HepG2 (cell line): ENCODE results near the gene CACTIN. TPM values are rescaled to one million over a fixed set of nuclear protein-coding genes. Genes with fewer than 3 reads are reported as not detected.

Experiments
- ATF5 ChIP-seq: sonication (generic); formaldehyde crosslinking; IDR thresholded peaks from 2 replicates; pipeline ENCODE4 v1.4.0; 2020; ENCODE audit warnings: mild to moderate bottlenecking, low read depth, missing genetic modification reagents
- HNF1B ChIP-seq: sonication (generic); formaldehyde crosslinking; IDR thresholded peaks from 2 replicates; pipeline ENCODE4 v1.5.1; 2020; ENCODE audit warnings: mild to moderate bottlenecking, moderate library complexity, missing genetic modification reagents
- JDP2 ChIP-seq: sonication (generic); formaldehyde crosslinking; IDR thresholded peaks from 2 replicates; pipeline ENCODE4 v1.8.1; 2022; ENCODE audit warnings: missing genetic modification reagents, borderline replicate concordance
- MED8 ChIP-seq: sonication (generic); formaldehyde crosslinking; IDR thresholded peaks from 2 replicates; pipeline ENCODE4 v1.8.1; 2023; ENCODE audit warnings: mild to moderate bottlenecking, missing genetic modification reagents; ENCODE audit not compliant: insufficient replicate concordance
- NPAS2 ChIP-seq: sonication (generic); formaldehyde crosslinking; IDR thresholded peaks from 2 replicates; pipeline ENCODE4 v1.8.0; 2022; ENCODE audit warnings: mild to moderate bottlenecking, missing genetic modification reagents, borderline replicate concordance
- NR2F6 ChIP-seq, 2 experiments: IDR thresholded peaks; 2 replicates each; pipeline ENCODE4 v1.6.1; 2016; ENCODE audit warnings: antibody characterized with exemption in 1 of 2, mild to moderate bottlenecking in 1 of 2
- NRL ChIP-seq: sonication (generic); formaldehyde crosslinking; IDR thresholded peaks from 2 replicates; pipeline ENCODE4 v1.5.0; 2020; ENCODE audit warnings: missing genetic modification reagents, mild to moderate bottlenecking, moderate library complexity, borderline replicate concordance
- PATZ1 ChIP-seq: sonication (generic); formaldehyde crosslinking; IDR thresholded peaks from 2 replicates; pipeline ENCODE4 v1.4.0; 2020; ENCODE audit warnings: missing genetic modification reagents
- RBM39 ChIP-seq: fragments of 200-400 bp; formaldehyde crosslinking; IDR thresholded peaks from one replicate; pipeline ENCODE4 v1.6.1; 2018; ENCODE audit warnings: antibody characterized with exemption, mild to moderate bottlenecking, low read depth, low read length; ENCODE audit not compliant: poor library complexity, severe bottlenecking
- SIN3A ChIP-seq: IDR thresholded peaks from 2 replicates; pipeline ENCODE4 v1.6.1; 2011; ENCODE audit warnings: low read depth, mild to moderate bottlenecking, control low read depth, low read length, borderline replicate concordance
- SKIL ChIP-seq: sonication (generic); formaldehyde crosslinking; IDR thresholded peaks from 2 replicates; pipeline ENCODE4 v1.8.0; 2022; ENCODE audit warnings: missing genetic modification reagents, mild to moderate bottlenecking, moderate library complexity, borderline replicate concordance
- SMC3 ChIP-seq: IDR thresholded peaks from 2 replicates; pipeline ENCODE4 v1.6.1; 2011; ENCODE audit warnings: low read length, improper control_type of control experiment
- TARDBP ChIP-seq: sonication (generic); formaldehyde crosslinking; IDR thresholded peaks from 2 replicates; pipeline ENCODE4 v1.8.0; 2022; ENCODE audit warnings: mild to moderate bottlenecking, missing genetic modification reagents
- ZC3H13 ChIP-seq: sonication (generic); formaldehyde crosslinking; IDR thresholded peaks from 2 replicates; pipeline ENCODE4 v1.8.1; 2023; ENCODE audit warnings: mild to moderate bottlenecking, missing genetic modification reagents, moderate library complexity
- ZNF660 ChIP-seq: sonication (generic); formaldehyde crosslinking; IDR thresholded peaks from 2 replicates; pipeline ENCODE4 v1.5.1; 2020; ENCODE audit warnings: mild to moderate bottlenecking, low read depth, missing genetic modification reagents, borderline replicate concordance
- ZNF710 ChIP-seq: sonication (generic); formaldehyde crosslinking; IDR thresholded peaks from 2 replicates; pipeline ENCODE4 v1.5.0; 2020; ENCODE audit warnings: mild to moderate bottlenecking, missing genetic modification reagents, borderline replicate concordance
- ZNF839 ChIP-seq: sonication (generic); formaldehyde crosslinking; IDR thresholded peaks from 2 replicates; pipeline ENCODE4 v1.4.0; 2020; ENCODE audit warnings: missing genetic modification reagents, mild to moderate bottlenecking, borderline replicate concordance
- polyA plus RNA-seq, 8 experiments: library from polyadenylated mRNA; depleted of rRNA in 3 of 8; stranded (reverse) in 7 of 8; unstranded in 1 of 8; fragments of >200 nt; fragmentation: Illumina TruSeq in 4 of 8; extraction: Trizol in 4 of 8; gene quantifications; 2 replicates each; pipeline versions ENCODE4 v1.2.1 to v1.2.3, GENCODE V29; 2011 to 2016; ENCODE audit warnings: low read depth in 4 of 8, missing spikeins in 1 of 8, mixed read lengths in 1 of 8; ENCODE audit not compliant: insufficient read depth in 1 of 8
- total RNA-seq, 5 experiments: library from RNA; depleted of rRNA; stranded (reverse); fragments of >200 nt; fragmentation: Illumina TruSeq; extraction: Trizol; gene quantifications; 2 replicates each; pipeline ENCODE4 v1.2.3, GENCODE V29; 2016; ENCODE audit warnings: low read depth in 1 of 5

The CACTIN gene
- total and polyA plus RNA-seq, 2 of the 13 experiments (the other 11 are each of a cell fraction or from before 2014, with no cell fraction given) = 10.0 to 16.6 TPM

GRCh38 chr19:3665681-3666544 is 39.3 kb upstream of the CACTIN start (continued):
- TF ChIP-seq MED8 (CRISPR knock-in tag) (no peak), ATF5 (CRISPR knock-in tag) (no peak), ZNF660 (no peak), NPAS2 (CRISPR knock-in tag) (no peak), NRL (CRISPR knock-in tag) (peak; percentile 42; the same call in 1 of the 2 replicates), NR2F6 (IDR thresholded peaks at IDR 0.05) (peak; percentile 41; the same call in 1 of the 2 replicates), NR2F6 (CRISPR knock-in tag; IDR thresholded peaks at IDR 0.05) (peak; percentile 69), ZNF839 (CRISPR knock-in tag) (0 out of 2 replicates have a peak, but pooled peaks have one; percentile 16), SKIL (CRISPR knock-in tag) (peak; percentile 44; the same call in 1 of the 2 replicates), RBM39 (peak; percentile 26), ZC3H13 (CRISPR knock-in tag) (peak; percentile 39; the same call in 1 of the 2 replicates), SIN3A (no peak), TARDBP (0 out of 2 replicates have a peak, but pooled peaks have one; percentile 46), HNF1B (CRISPR knock-in tag) (peak; percentile 47; the same call in 1 of the 2 replicates), ZNF710 (0 out of 2 replicates have a peak, but pooled peaks have one; percentile 37), SMC3 (peak; percentile 47; the same call in 1 of the 2 replicates), JDP2 (no peak), PATZ1 (peak; percentile 63)
